Mucosa of gallbladder (tissue), 1 donor: ENCODE measurements around the gene NUP205. TPM values are rescaled to one million over a fixed set of nuclear protein-coding genes. Genes with fewer than 3 reads are reported as not detected.
"Not testable (repeated sequence)": the region's sequence is repeated elsewhere in the genome, so short reads cannot be mapped to it uniquely, and the experiment has no call there.

Experiments
- DNase-seq: peaks from one replicate; pipeline ENCODE4 v3.0.0-alpha.2; 2020; ENCODE audit warnings: low spot score
- total RNA-seq: library from RNA; stranded (reverse); gene quantifications from one replicate; pipeline ENCODE4 v1.2.1, GENCODE V29; 2021
- donor health status: DM: no; HTN: no; CAD: no.

Gene NUP205
- total RNA-seq, 1 donor from 2014 or later, result 30.9 TPM

GRCh38 chr7:135666846-135667245 is 109.1 kb downstream of the NUP205 start:
- DNase-seq, result no peak

- DNase-seq, result not testable (repeated sequence)
These were observed 109.9 kb downstream of the NUP205 start for GRCh38 chr7:135667626-135668025.

- not testable (repeated sequence) for DNase-seq
These were observed 111.2 kb downstream of the NUP205 start for GRCh38 chr7:135668852-135669395.

GRCh38 chr7:135669774-135670173 is 112.1 kb downstream of the NUP205 start:
- no peak for DNase-seq

GRCh38 chr7:135670179-135670578 is 112.5 kb downstream of the NUP205 start:
- no peak for DNase-seq

- peak; percentile 42 for DNase-seq
These were observed 115.0 kb downstream of the NUP205 start for GRCh38 chr7:135672560-135673359.

- DNase-seq, result no peak
These were observed 115.6 kb downstream of the NUP205 start for GRCh38 chr7:135673360-135673706.

GRCh38 chr7:135678612-135679575 is 121.2 kb downstream of the NUP205 start:
- no peak for DNase-seq

- DNase-seq, result no peak
These were observed 124.0 kb downstream of the NUP205 start for GRCh38 chr7:135681762-135682161.

GRCh38 chr7:135682191-135682590 is 124.5 kb downstream of the NUP205 start:
- DNase-seq, result no peak

- DNase-seq, result no peak
These were observed 125.9 kb downstream of the NUP205 start for GRCh38 chr7:135683609-135684008.

- DNase-seq, result no peak
These were observed 126.4 kb downstream of the NUP205 start for GRCh38 chr7:135684136-135684535.

GRCh38 chr7:135684699-135685098 is 127.0 kb downstream of the NUP205 start:
- no peak for DNase-seq

GRCh38 chr7:135685306-135686084 is 127.8 kb downstream of the NUP205 start:
- no peak for DNase-seq

- DNase-seq, result no peak
These were observed 129.7 kb downstream of the NUP205 start for GRCh38 chr7:135687466-135687865.

GRCh38 chr7:135690566-135690965 is 132.8 kb downstream of the NUP205 start:
- DNase-seq, result no peak

- DNase-seq, result no peak
These were observed 134.3 kb downstream of the NUP205 start for GRCh38 chr7:135692055-135692454.

GRCh38 chr7:135692606-135693005 is 134.9 kb downstream of the NUP205 start:
- DNase-seq, result not testable (repeated sequence)

GRCh38 chr7:135693558-135693957 is 135.8 kb downstream of the NUP205 start:
- no peak for DNase-seq

- no peak for DNase-seq
These were observed 139.7 kb downstream of the NUP205 start for GRCh38 chr7:135697276-135698049.
